HG03342 (cell line): Measurements from ENCODE around the gene NEU4.

Experiments
- ATAC-seq: cut with Tn5 transposase; IDR thresholded peaks from one replicate; pipeline ENCODE4 v1.9.1; 2021; ENCODE audit warnings: mild to moderate bottlenecking, moderate library complexity; ENCODE audit not compliant: unreplicated experiment

Gene NEU4

DNA sequence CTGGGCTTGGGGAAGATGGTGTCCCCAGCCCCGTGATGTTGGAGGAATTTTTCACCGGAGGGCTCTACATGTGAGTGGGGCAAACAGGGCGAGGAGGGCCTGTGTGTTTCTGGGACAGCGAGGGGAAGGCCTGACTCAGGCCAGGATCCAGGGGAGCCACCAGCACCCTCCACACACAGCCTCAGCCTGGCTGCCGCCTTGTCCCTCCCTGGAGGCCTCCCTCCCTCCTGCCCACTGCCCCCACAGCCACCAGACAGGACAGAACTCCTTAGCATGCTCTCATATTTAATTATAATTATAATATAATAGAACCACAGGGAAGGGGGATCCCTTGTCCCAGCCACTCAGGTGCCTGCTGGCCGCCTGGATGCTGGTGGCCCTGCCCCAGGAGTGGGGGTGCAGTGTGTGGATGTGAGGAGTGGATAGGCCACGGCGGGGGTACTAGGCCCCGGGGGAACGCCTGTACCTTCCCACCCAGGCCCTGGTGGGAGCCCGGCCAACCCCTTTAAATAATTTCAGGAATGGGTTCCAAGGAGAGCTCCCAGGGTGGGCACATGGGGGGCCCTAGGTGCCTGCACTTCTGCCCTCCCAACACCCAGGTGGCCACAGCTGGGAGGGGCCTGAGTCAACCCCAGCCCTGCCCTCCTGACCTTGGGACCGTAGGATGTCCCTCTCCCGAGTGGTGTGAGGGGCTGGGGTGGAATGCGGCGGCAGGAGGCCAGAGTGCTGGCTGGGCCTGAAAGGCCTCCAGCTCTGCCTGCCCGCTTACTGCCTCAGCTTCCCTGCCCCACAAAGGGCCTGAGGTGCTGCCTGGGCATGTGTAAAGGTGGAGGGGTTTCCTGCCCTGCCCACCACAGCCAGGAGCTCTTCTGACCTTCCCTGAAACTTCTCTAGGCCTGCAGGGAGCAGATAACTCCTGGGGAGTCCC, 40.9 kb downstream of the NEU4 start:
- ATAC-seq = no peak

DNA sequence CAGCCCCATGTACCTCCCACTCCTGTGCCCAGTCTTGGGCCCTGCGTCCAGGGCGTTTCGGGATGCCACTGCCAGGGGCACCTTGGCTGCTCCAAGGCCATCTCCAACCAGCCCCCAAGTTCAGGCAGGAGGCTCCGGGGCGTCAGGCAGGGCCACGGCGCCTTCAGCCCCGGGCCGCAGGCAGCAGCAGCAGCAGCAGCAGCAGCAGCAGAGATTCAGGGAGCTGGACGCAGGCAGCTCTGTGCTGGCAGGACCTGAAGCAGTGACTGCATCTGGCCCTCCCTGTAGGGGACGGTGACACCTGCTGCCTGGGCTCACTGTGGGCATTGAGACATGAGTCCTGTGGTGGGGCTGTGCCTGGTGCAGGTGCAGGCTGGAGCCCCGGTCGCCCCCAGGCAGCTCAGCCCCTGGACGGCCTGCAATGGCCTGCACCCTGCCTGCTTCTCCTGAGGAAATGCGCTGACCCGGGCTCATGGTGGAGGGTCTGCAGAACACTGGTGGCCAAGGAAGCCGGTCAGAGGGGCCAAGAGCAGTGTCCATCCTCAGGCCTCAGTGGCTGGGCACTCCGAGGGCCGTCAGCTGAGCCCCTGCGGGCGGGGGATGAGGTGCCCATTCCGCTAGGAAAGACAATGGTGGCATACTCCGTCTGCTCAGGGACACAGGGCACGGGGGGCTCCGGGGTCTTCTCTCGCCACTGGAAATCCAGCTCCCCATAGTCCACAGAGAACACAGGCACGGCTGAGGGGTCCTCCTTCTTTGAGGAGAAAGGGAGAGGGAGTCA, 41.7 kb downstream of the NEU4 start:
- ATAC-seq = no peak

DNA sequence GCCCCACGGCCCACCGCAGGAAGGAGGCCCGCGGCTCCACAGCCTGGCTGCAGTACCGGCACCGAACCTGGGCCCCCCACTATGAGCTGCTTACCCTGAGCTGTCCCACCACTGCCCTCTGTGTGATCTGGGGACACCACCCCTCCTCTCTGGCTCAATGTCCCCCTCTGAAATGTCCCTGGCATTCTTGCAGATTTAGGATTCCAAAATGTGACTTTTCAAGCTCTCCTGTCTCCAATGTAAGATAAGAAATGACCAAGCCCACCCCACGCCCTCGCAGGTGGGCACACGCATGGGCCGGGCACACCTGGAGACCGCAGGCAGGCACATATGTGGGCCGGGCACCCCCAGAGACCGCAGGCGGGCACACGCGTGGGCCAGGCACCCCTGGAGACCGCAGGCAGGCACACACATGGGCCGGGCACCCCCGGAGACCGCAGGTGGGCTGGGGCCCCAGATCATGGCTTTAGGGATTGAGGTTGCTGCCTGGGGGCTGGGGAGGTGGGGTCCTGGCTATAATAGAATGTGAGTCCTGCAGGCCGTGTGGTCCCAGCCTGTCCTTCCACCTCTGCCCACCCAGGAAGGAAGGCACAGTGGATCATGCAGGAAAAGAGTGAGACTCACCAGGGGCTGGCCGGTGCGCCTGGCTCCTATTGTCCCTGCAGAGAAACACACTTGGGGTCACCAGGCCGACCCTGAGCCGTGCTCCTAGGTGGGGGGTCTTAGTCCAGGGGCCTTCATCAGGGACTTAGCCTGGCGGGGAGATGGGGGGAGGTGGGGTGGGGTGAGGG, 42.5 kb downstream of the NEU4 start:
- no peak for ATAC-seq

DNA sequence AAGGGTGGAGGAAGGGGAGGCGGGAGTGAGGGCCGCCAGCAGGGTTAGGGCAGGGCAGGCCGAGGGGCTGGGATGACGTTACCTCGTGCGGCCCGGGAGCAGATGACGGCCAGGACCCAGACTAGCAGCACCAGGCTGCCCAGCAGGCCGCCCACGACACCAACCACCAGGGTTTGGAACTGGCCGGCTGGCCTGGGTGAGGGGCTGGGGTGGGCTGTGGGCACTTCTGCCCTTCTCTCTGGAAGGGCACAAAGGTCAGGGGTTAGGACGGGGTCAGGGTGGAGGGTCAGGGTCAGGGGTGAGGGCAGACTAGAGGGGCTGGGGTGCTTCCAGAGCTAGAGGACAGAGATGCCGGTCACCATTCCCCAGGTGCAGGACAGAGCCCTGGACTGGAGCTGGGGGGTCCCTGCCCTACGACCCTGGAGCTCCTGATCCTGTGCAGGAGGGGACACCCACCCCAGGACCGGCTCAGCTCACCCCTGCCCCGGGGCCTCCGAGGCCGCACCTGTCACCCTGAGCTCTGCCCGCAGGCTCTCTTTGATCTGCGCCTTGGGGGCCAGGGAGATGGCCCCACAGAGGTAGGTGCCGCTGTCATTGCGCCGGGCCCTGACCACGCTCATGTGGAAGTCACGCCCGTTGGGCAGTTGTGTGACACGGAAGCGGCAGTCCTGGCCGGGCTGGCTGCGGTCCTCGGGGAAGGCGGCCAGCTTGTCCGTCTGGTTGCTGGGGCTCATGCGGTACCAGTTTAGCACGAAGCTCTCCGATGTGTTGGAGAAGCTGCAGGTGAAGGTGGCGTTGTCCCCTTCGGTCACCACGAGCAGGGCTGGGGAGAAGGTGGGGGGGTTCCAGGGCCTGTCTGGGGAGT, 43.4 kb downstream of the NEU4 start:
- ATAC-seq = no peak

DNA sequence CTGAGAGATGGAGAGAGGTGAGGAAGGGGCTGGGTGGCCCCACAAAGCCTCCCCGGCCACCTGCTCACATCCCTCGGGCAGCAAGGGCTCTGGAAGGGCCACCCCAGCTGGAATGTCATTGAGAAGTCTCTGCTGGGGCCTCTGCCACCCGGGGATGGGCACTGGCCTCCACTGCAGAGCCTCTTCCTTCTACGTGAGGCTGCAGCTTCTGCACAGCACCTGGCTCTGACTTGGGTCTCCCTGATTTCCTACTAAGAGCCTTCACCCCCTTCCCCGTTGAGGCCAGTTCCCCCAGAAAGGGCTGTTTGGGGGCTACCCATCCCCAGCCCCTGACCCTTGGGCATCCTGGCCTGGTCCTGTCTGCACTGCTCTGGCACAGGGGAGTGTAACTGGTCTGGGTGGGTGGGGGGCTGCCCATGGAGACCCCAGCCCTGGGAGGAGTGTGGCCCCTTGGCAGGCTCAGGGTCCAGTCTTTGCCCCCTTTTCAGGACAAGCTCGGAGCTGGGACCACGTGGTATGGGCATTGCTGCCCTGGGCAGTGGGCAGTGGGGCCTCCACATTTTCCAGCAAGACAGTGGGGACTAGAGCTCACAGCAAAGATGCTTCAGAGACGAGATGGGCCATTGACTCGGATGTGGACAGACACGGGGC, 44.1 kb downstream of the NEU4 start:
- no peak for ATAC-seq

DNA sequence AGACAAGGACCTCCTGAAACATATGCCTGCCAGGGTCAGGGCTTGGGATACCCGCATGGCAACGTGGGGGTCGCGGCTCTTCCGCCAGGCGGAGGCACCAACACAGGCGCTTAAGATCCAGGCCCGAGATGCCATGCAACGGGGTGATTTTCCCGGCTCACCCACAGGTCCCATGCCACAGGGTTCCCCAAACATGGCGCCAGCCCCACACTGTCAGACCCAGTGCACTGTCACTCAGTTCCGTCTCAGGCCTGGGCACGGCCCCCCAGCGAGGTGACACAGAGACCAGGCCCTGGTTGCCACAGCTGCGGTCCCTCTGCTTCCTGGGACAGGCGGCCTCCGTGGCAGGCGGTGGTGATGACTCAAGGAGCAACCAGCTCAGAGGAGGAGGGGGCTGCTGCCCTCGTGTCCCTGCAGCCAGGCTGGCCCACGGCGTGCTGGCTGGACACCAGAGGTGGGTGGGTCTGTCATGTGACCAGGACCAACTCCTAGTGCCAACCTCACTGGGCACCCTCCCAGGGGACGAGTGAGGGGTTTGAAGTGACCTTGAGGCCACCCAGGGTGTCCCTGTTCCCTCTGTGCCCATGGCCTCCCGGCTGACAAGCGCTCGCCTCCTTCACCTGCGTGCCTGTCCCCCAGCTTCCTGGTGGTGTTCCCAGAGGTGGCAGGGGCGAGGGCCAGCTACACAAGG, 44.8 kb downstream of the NEU4 start:
- no peak for ATAC-seq

DNA sequence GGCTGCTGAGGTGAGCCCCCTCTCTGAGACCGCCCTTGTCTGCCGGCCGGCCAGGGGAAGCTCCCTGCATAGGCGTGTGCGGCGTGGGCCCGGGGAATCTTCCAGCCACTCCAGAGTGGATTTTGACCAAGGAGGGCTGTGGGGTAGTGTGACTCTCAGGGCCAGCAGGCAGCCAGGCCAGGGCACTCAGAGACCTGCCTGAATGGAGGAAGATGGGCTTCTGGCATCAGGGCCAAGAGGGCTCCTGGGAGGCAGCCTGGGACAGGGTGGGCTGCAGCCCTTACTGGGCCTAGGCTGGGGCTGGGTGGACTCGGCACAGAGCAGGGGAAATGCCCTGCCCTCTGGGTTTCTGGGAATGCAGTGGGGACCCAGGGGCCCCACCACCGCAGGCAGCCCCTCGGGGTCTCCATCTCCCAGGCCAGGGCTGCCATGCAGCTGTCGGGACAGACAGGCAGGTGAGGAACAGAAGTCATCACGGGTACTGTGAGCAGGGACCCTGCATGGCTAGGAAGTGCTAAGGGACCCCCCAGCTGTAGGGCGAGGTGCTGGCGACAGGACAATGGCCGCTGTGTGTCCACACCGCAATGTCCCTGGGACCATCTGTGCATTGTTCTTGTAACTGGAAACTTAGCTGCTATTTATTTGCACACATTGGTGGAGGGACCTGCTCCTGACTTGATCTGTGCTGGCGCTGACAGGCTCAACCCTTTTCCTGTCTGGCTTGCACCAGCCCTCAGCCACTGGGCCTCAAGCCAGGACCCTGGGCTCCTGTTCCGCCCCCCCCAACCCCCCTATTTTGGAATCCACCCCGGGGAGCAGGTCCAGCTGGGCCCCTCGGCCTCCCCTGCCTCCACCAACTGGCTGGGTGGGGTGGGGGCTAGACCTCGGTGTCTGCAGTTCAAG, 45.6 kb downstream of the NEU4 start:
- ATAC-seq = no peak

DNA sequence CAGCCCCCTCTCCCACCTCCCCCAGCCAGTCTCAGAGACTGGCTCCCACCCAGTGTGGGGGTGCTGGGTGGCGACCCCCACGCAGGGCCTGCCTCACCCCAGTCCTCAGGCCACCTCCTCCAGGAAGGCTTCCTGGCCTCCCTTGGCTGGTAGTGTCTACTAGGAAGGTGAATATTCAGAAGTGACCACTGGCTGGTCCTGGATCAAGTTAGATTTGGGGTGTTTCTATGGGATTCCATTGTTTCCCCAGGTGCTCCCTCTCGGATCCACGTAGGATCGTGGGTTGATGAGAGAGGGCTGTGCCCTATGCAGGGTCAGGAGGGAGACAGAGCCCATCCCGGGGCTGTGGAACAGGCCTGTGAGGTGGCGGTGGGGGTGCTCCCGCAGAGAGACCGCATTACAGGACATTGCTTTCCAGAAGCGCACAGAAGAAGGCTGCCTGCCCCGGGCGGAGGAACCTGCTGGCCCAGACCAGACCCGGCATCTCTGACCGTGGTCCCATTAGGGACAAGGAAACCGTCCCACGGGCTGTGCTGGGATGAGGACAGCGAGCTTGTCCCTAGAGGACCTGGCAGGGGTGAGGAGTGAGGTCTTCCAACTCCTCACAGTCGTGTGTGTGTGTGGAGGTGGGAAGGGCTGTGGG, 46.4 kb downstream of the NEU4 start:
- ATAC-seq = no peak

DNA sequence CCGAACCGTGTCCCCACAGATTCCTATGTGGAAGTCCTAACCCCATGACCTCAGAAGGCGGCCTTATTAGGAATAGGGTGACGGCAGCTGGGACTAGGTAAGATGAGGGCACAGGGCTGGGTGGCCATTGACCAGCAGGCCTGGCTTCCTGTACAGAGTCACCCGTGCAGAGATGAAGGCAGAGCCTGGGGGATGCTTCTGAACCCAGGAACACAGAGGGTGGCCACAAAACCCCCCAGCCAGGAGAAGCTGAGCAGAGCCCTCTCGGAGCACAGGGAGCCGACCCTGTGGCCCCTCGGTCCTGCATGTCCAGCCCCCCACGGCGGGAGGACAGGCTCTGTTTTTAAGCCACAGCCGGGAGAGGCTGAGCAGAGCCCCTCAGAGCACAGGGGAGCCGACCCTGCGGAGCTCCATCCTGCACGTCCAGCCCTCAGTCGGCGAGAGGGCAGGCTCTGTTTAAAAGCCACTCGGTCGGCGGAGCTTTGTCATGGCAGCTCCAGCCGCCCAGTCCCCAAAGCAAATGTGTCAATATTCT, 47.0 kb downstream of the NEU4 start:
- ATAC-seq = no peak

DNA sequence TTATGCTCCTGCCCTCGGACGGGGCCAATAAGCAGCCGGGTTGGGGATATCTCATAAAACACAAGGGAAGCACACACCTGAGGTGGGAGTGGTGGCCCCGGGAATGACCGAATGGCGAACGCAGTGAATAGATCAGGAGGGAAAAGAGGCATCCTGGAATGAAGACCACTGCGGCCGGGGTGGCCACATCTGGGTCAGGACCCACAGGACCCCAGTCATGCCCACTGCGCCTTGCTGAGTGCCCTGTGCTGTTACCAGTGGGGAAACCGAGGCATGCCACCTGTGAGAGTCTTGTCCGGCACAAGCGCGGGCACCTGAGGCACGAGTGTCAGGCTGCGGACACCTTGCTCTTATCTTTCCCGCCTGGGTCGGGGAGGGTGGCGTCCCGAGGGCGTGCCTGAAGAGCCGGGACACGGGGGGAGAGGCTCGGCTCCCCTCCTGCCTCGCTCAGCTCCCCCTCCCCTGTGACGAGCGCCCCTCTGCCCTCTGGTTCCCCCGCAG, 48.1 kb downstream of the NEU4 start:
- no peak for ATAC-seq

DNA sequence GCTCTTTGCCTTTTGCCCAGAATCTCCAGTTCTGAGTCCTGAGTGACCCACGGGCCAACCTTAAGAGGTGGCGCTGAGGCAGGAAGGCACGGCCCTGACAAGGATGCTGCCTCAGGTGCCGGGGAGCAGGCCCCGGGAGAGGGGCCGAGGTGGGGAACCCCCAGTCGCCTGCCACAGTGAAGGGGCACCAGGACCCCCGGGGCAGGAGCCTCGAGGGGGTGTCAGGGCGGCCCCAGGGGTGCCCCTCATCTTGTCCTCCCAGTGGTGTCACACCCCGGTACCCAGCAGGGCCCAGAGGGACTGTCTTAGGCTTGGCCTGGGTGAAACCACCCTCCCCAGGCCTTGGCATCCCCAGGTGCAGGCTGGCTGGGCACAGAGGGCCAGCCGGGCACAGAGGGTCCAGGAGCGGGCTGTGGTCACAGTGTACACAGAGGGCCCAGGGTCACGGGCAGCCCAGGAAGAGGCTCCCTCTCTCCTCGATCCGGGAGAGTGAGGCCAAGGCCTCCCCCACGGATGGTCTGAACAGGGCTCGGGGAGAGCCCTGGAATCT, 48.7 kb downstream of the NEU4 start:
- ATAC-seq = no peak

DNA sequence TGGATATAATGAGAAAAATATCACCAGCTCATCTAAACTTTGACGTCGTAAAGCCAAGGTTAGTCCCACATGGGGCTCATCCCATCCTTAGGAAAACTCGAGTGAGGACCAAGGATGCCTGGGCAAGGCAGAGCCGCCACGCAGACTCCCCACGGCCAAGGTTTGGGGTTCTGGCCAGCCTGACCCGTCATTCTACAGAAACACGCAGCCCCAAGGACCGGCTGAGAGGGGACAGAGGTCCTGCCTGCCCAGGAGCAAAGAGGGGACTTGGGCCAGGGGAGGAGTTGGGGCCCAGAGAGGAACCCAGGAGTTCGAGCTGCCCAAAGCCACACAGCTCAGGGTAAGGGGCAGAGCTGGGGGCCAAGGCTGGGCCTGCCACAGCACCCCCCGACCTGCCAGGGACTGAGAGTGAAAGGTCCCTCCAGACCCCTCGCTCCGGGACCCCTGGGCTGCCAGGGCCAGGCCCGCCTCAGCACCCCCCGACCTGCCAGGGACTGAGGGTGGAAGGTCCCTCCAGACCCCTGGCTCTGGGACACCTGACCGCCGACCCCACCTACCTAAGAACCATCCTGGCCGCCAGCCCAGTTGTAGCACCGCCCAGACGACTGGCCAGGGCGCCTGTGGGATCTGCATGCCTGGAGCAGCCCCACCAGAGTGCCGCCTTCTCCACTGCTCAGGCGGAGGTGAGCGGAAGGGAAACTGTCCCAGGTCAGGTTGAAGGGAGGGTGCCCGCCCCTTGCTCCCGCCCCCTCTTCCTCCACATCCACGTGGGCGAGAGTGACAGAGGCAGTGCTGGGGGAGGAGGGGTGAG, 49.4 kb downstream of the NEU4 start, which contains the start of gene PDCD1:
TSS of gene PDCD1 (minus strand) at position 689 of the 811 bp plus-strand sequence. CDS start at position 633, 56 bp downstream.
- peak; percentile 41 for ATAC-seq

DNA sequence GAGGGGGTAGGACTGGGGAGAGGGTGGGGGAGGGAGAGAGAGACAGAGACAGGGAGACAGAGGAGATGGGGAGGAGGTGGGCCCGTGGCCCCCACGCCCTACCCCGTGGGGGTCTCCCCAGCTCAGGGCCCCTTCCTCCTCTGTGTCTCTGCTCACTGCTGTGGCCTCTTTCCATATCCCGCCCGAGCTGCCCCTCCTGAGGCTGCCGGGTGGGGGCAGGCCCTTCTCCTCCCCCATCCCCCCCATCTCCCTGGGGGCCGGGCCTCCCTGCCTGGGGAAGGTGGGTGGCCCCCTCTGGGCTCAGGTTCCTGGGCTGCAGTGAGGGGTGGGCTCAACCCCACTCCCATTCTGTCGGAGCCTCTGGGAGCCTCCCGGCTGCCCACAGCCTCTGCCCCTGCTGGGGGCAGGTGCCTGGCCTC, 50.0 kb downstream of the NEU4 start:
- peak; percentile 16 for ATAC-seq

DNA sequence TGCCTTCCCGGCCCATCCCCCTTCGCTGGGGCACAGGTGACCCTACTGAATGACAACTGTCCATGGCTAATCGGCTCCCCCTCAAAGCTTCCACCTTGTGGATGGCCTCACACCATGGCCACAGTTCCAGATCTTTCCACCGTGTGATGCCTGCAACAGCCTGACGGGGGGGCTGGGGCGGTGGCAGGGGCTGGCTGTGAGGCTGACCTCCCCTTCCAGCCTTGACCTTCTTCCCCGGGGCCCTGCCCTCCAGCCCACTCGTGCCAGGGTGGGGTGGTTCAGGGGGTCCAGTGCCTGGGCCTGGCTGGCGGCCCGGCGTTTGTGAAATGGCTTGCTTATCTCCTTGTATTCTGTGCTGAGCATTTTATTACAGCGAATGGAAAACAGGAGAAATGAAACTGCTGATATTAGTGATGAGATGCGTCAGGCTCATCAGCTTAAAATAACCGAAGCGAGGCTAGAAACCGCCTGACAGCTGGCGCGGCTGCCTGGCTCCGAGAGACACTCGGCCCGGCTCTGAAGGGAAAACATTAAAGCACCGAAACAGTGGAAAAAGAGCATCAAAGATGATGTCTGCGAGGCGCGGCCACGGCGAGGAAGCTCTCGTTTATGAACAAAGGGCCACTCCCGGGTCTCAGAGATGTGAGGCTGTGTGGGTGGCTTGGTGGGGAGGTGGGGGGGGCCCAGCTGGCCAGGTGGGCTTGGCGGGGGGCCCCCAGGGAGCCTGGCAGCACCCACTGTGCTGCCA, 50.6 kb downstream of the NEU4 start:
- ATAC-seq = peak; percentile 46
